Dendritic cell treated with granulocyte-macrophage colony-stimulating factor and Interleukin-4, amounts not matched to agents 40 ng/mL and 50 ng/mL, for 4 days (primary cell): Measurements from ENCODE around the gene ASCL5.

Experiments
- H3K27ac Mint-ChIP-seq: one replicate; pipeline ENCODE4 v1.8.0; 2022; ENCODE audit warnings: mild to moderate bottlenecking, mixed read lengths
- H3K27me3 Mint-ChIP-seq: one replicate; pipeline ENCODE4 v1.8.0; 2022; ENCODE audit warnings: mild to moderate bottlenecking, mixed read lengths
- H3K36me3 Mint-ChIP-seq: one replicate; pipeline ENCODE4 v1.8.0; 2022; ENCODE audit warnings: low read depth, mixed read lengths
- H3K4me1 Mint-ChIP-seq: one replicate; pipeline ENCODE4 v1.8.0; 2022; ENCODE audit warnings: low read depth, mixed read lengths
- H3K4me3 Mint-ChIP-seq: one replicate; pipeline ENCODE4 v1.8.0; 2022; ENCODE audit warnings: mild to moderate bottlenecking, moderate library complexity, mixed read lengths
- H3K9me3 Mint-ChIP-seq: one replicate; pipeline ENCODE4 v1.8.0; 2022; ENCODE audit warnings: mixed read lengths
- intact Hi-C: fragments of 100-400 bp; cut with micrococcal nuclease; formaldehyde crosslinking; loops from one replicate; pipeline ENCODE4 v1.15.0; 2022

Gene ASCL5

GRCh38 chr1:201134405-201134804, 7.4 kb upstream of the ASCL5 start:
- Mint-ChIP-seq H3K4me3 (no peak overlapping the region), H3K36me3 (peaks cover 42% of the 10 kb centered on the region), H3K27me3 (no peaks in the 10 kb centered on the region), H3K9me3 (no peaks in the 10 kb centered on the region), H3K27ac (no peak overlapping the region), H3K4me1 (no peaks in the 10 kb centered on the region)
- intact Hi-C loops: no loop called here

- intact Hi-C loops: no loop called here
- peaks cover 2% of the 10 kb centered on the region for H3K27me3 Mint-ChIP-seq
- H3K4me3 Mint-ChIP-seq: no peak overlapping the region
- no peaks in the 10 kb centered on the region for H3K9me3 Mint-ChIP-seq
- no peak overlapping the region for H3K27ac Mint-ChIP-seq
- H3K36me3 Mint-ChIP-seq: peaks cover 23% of the 10 kb centered on the region
- no peaks in the 10 kb centered on the region for H3K4me1 Mint-ChIP-seq
Measured at GRCh38 chr1:201131398-201131797, 4.4 kb upstream of the ASCL5 start.

GRCh38 chr1:201128962-201129361, 2.0 kb upstream of the ASCL5 start:
- intact Hi-C loops: no loop called here
- Mint-ChIP-seq H3K36me3 (no peaks in the 10 kb centered on the region), H3K4me1 (no peaks in the 10 kb centered on the region), H3K27me3 (peaks cover 4% of the 10 kb centered on the region), H3K4me3 (no peak overlapping the region), H3K9me3 (no peaks in the 10 kb centered on the region), H3K27ac (no peak overlapping the region)

- H3K36me3 Mint-ChIP-seq: no peaks in the 10 kb centered on the region
- H3K9me3 Mint-ChIP-seq: no peaks in the 10 kb centered on the region
- H3K27ac Mint-ChIP-seq: no peak overlapping the region
- intact Hi-C loops: no loop called here
- H3K4me1 Mint-ChIP-seq: no peaks in the 10 kb centered on the region
- peaks cover 4% of the 10 kb centered on the region for H3K27me3 Mint-ChIP-seq
- H3K4me3 Mint-ChIP-seq: no peak overlapping the region
Measured at GRCh38 chr1:201128476-201128875, 1.5 kb upstream of the ASCL5 start.

GRCh38 chr1:201127755-201128455, 921 bp upstream of the ASCL5 start:
- no peak overlapping the region for H3K4me3 Mint-ChIP-seq
- no peaks in the 10 kb centered on the region for H3K9me3 Mint-ChIP-seq
- no peaks in the 10 kb centered on the region for H3K36me3 Mint-ChIP-seq
- intact Hi-C loops: no loop called here
- H3K27ac Mint-ChIP-seq: no peak overlapping the region
- H3K4me1 Mint-ChIP-seq: no peaks in the 10 kb centered on the region
- peaks cover 4% of the 10 kb centered on the region for H3K27me3 Mint-ChIP-seq

GRCh38 chr1:201126463-201126831, 537 bp downstream of the ASCL5 start:
- Mint-ChIP-seq H3K27me3 (peaks cover 4% of the 10 kb centered on the region), H3K9me3 (no peaks in the 10 kb centered on the region), H3K4me1 (no peaks in the 10 kb centered on the region), H3K27ac (no peak overlapping the region), H3K4me3 (no peak overlapping the region), H3K36me3 (no peaks in the 10 kb centered on the region)
- intact Hi-C loops: no loop called here

- Mint-ChIP-seq H3K9me3 (no peaks in the 10 kb centered on the region), H3K27ac (no peak overlapping the region), H3K27me3 (peaks cover 4% of the 10 kb centered on the region), H3K4me1 (no peaks in the 10 kb centered on the region), H3K4me3 (no peak overlapping the region), H3K36me3 (no peaks in the 10 kb centered on the region)
- intact Hi-C loops: no loop called here
Measured at GRCh38 chr1:201125800-201126199, 1.2 kb downstream of the ASCL5 start.

GRCh38 chr1:201125019-201125418, 2.0 kb downstream of the ASCL5 start:
- no peaks in the 10 kb centered on the region for H3K4me1 Mint-ChIP-seq
- H3K9me3 Mint-ChIP-seq: no peaks in the 10 kb centered on the region
- H3K36me3 Mint-ChIP-seq: no peaks in the 10 kb centered on the region

GRCh38 chr1:201123866-201124265, 3.1 kb downstream of the ASCL5 start:
- H3K27ac Mint-ChIP-seq: no peak overlapping the region
- H3K9me3 Mint-ChIP-seq: no peaks in the 10 kb centered on the region
- no peaks in the 10 kb centered on the region for H3K36me3 Mint-ChIP-seq
- H3K27me3 Mint-ChIP-seq: peaks cover 14% of the 10 kb centered on the region
- no peak overlapping the region for H3K4me3 Mint-ChIP-seq
- intact Hi-C loops: no loop called here
- H3K4me1 Mint-ChIP-seq: no peaks in the 10 kb centered on the region

More at GRCh38 chr1:201125019-201125418, 2.0 kb downstream of the ASCL5 start:
- intact Hi-C loops: no loop called here
- H3K27ac Mint-ChIP-seq: no peak overlapping the region
- H3K4me3 Mint-ChIP-seq: no peak overlapping the region
- peaks cover 8% of the 10 kb centered on the region for H3K27me3 Mint-ChIP-seq

GRCh38 chr1:201122321-201122957, 4.5 kb downstream of the ASCL5 start:
- Mint-ChIP-seq H3K9me3 (no peaks in the 10 kb centered on the region), H3K36me3 (no peaks in the 10 kb centered on the region), H3K4me1 (no peaks in the 10 kb centered on the region), H3K4me3 (no peak overlapping the region), H3K27me3 (peaks cover 22% of the 10 kb centered on the region), H3K27ac (no peak overlapping the region)
- intact Hi-C loops: no loop called here

- H3K27ac Mint-ChIP-seq: no peak overlapping the region
- peaks cover 3% of the 10 kb centered on the region for H3K4me1 Mint-ChIP-seq
- H3K4me3 Mint-ChIP-seq: no peak overlapping the region
- H3K9me3 Mint-ChIP-seq: no peaks in the 10 kb centered on the region
- intact Hi-C loops: no loop called here
- H3K36me3 Mint-ChIP-seq: no peaks in the 10 kb centered on the region
- H3K27me3 Mint-ChIP-seq: peaks cover 43% of the 10 kb centered on the region
Measured at GRCh38 chr1:201119206-201120197, 7.5 kb downstream of the ASCL5 start.

- H3K27ac Mint-ChIP-seq: no peak overlapping the region
- intact Hi-C loops: no loop called here
- H3K36me3 Mint-ChIP-seq: no peaks in the 10 kb centered on the region
- H3K4me3 Mint-ChIP-seq: no peak overlapping the region
- H3K4me1 Mint-ChIP-seq: peaks cover 5% of the 10 kb centered on the region
- H3K9me3 Mint-ChIP-seq: no peaks in the 10 kb centered on the region
- H3K27me3 Mint-ChIP-seq: peaks cover 64% of the 10 kb centered on the region
Measured at GRCh38 chr1:201116091-201116490, 10.9 kb downstream of the ASCL5 start.

- Mint-ChIP-seq H3K36me3 (no peaks in the 10 kb centered on the region), H3K27me3 (peaks cover 64% of the 10 kb centered on the region), H3K4me1 (peaks cover 5% of the 10 kb centered on the region), H3K9me3 (no peaks in the 10 kb centered on the region), H3K27ac (no peak overlapping the region), H3K4me3 (no peak overlapping the region)
- intact Hi-C loops: no loop called here
Measured at GRCh38 chr1:201115390-201115937, 11.5 kb downstream of the ASCL5 start.
